Activated T-cell treated with anti-CD3 and anti-CD28 coated beads, Interleukin-2, amount 50 U/mL, for 4 hours (primary cell): Measurements from ENCODE around the gene RAP2A. TPM values are rescaled to one million over a fixed set of nuclear protein-coding genes. Genes with fewer than 3 reads are reported as not detected.

Experiments used
- ATAC-seq, 2 donors: fragments of 200-7000 bp; cut with Tn5 transposase; one replicate each; pipeline ENCODE4 v1.10.0; 2021
- DNase-seq: peaks from one replicate; pipeline ENCODE4 v3.0.0-alpha.2; 2020
- H3K27me3 Mint-ChIP-seq: one replicate; pipeline ENCODE4 v1.8.0; 2021; ENCODE audit warnings: low read depth, mixed read lengths
- H3K36me3 Mint-ChIP-seq: one replicate; pipeline ENCODE4 v1.8.0; 2022; ENCODE audit warnings: mixed read lengths; ENCODE audit not compliant: insufficient read depth
- H3K4me1 Mint-ChIP-seq: one replicate; pipeline ENCODE4 v1.8.0; 2021; ENCODE audit warnings: low read depth, mixed read lengths
- H3K4me3 Mint-ChIP-seq: one replicate; pipeline ENCODE4 v1.8.0; 2021; ENCODE audit warnings: mild to moderate bottlenecking, moderate library complexity, mixed read lengths
- H3K9me3 Mint-ChIP-seq: one replicate; pipeline ENCODE4 v1.8.0; 2021; ENCODE audit warnings: mixed read lengths
- total RNA-seq, 3 donors: library from RNA; stranded (reverse); gene quantifications; one replicate each; pipeline ENCODE4 v1.2.1, GENCODE V29; 2021

RAP2A gene
- total RNA-seq, 3 donors from 2014 or later: 11.1 to 16.0 (median 15.5) TPM

DNA sequence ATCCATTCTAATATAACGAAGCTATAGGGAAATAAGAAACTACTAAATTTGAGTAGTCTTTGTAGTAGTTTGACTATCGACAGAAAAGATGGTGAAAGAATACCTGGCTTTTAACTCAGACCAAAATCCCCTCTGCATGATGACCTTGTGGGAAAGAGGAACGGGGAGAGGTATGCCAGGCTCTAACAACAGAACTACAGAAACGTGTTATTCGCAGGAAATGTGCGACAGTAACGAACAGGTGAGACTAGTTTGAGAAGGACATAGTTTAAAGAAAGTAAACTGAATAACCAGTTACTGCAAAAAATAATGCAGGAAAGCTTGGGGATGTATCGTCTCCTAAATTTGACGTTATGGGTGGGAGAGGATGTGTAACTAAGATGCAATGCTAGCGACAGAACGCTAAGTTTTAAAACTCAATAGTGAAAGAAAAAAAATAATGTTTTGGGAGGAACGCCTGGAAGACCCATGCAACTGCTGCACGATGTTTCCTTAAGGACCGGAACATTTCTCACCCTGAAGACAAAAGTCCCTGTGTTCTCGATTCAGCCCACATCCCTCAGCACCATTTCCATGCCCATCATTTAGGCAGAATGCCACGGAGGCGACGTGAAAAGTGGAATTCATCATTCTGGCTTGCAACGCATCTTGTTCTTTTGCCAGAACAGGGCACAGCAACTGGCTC is 1.6 kb upstream of the RAP2A start:
- peaks cover 3% of the 10 kb centered on the region for H3K27me3 Mint-ChIP-seq
- ATAC-seq (no peak), DNase-seq (no peak)
- no peaks in the 10 kb centered on the region for H3K9me3 Mint-ChIP-seq
- H3K4me3 Mint-ChIP-seq: peak overlapping the region; percentile 90
- H3K36me3 Mint-ChIP-seq: no peaks in the 10 kb centered on the region
- H3K4me1 Mint-ChIP-seq: peaks cover 31% of the 10 kb centered on the region

GRCh38 chr13:97432917-97433726 is 847 bp upstream of the RAP2A start:
- peaks cover 31% of the 10 kb centered on the region for H3K4me1 Mint-ChIP-seq
- DNase-seq (peak; percentile 97), ATAC-seq (peak; percentile 81 to 82)
- peak overlapping the region; percentile 90 for H3K4me3 Mint-ChIP-seq
- no peaks in the 10 kb centered on the region for H3K9me3 Mint-ChIP-seq
- H3K27me3 Mint-ChIP-seq: peaks cover 3% of the 10 kb centered on the region
- no peaks in the 10 kb centered on the region for H3K36me3 Mint-ChIP-seq

DNA sequence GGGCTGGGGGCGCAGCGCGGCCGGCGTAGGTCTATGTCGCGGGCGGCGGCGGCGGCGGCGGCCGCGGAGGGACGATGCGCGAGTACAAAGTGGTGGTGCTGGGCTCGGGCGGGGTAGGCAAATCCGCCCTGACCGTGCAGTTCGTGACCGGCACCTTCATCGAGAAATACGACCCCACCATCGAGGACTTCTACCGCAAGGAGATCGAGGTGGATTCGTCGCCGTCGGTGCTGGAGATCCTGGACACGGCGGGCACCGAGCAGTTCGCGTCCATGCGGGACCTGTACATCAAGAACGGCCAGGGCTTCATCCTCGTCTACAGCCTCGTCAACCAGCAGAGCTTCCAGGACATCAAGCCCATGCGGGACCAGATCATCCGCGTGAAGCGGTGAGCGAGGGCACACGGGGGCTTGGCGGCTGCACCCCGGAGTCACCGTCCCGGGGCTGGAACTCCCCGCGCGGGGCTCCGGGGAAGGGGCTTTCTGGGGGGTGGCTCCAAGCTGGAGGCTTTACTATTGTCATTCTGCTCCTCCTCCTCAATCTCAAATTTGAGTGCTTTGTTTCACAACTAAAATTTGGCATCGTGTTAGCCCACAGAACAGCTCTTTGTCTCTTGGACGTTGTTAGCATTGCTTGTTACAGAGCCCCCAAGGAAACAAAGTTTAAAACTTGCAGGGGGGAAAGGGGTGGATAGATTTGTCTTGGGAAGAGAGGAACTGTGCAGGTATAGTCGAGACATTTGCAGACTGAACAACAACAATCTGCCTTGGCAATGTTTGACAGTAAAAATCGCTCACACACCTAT is 630 bp downstream of the RAP2A start:
- peak in 1 of 2 donors; percentile 3 for ATAC-seq

GRCh38 chr13:97435323-97435722 is 1.4 kb downstream of the RAP2A start:
- H3K36me3 Mint-ChIP-seq: no peaks in the 10 kb centered on the region
- H3K27me3 Mint-ChIP-seq: peaks cover 3% of the 10 kb centered on the region
- H3K4me1 Mint-ChIP-seq: peaks cover 31% of the 10 kb centered on the region
- H3K4me3 Mint-ChIP-seq: peak overlapping the region; percentile 84
- DNase-seq: no peak
- no peaks in the 10 kb centered on the region for H3K9me3 Mint-ChIP-seq
- no peak for ATAC-seq

More for the DNA sequence above, 630 bp downstream of the RAP2A start:
- no peaks in the 10 kb centered on the region for H3K9me3 Mint-ChIP-seq
- peaks cover 3% of the 10 kb centered on the region for H3K27me3 Mint-ChIP-seq
- DNase-seq: peak; percentile 18
- H3K4me3 Mint-ChIP-seq: peak overlapping the region; percentile 84
- no peaks in the 10 kb centered on the region for H3K36me3 Mint-ChIP-seq
- H3K4me1 Mint-ChIP-seq: peaks cover 31% of the 10 kb centered on the region

- peak overlapping the region; percentile 65 for H3K4me3 Mint-ChIP-seq
- no peaks in the 10 kb centered on the region for H3K36me3 Mint-ChIP-seq
- H3K4me1 Mint-ChIP-seq: peaks cover 31% of the 10 kb centered on the region
- no peaks in the 10 kb centered on the region for H3K9me3 Mint-ChIP-seq
- peaks cover 3% of the 10 kb centered on the region for H3K27me3 Mint-ChIP-seq
- ATAC-seq (no peak), DNase-seq (no peak)
These were observed 1.8 kb downstream of the RAP2A start for GRCh38 chr13:97435794-97436193.

GRCh38 chr13:97436845-97437244 is 2.9 kb downstream of the RAP2A start:
- Mint-ChIP-seq H3K4me3 (no peak overlapping the region), H3K27me3 (no peaks in the 10 kb centered on the region), H3K4me1 (peaks cover 31% of the 10 kb centered on the region), H3K9me3 (no peaks in the 10 kb centered on the region), H3K36me3 (no peaks in the 10 kb centered on the region)
- DNase-seq (no peak), ATAC-seq (no peak)

- no peak for DNase-seq
- Mint-ChIP-seq H3K27me3 (no peaks in the 10 kb centered on the region), H3K4me1 (peaks cover 25% of the 10 kb centered on the region), H3K9me3 (no peaks in the 10 kb centered on the region), H3K36me3 (peaks cover 2% of the 10 kb centered on the region), H3K4me3 (no peak overlapping the region)
- no peak for ATAC-seq
These were observed 3.8 kb downstream of the RAP2A start for GRCh38 chr13:97437729-97438128.

DNA sequence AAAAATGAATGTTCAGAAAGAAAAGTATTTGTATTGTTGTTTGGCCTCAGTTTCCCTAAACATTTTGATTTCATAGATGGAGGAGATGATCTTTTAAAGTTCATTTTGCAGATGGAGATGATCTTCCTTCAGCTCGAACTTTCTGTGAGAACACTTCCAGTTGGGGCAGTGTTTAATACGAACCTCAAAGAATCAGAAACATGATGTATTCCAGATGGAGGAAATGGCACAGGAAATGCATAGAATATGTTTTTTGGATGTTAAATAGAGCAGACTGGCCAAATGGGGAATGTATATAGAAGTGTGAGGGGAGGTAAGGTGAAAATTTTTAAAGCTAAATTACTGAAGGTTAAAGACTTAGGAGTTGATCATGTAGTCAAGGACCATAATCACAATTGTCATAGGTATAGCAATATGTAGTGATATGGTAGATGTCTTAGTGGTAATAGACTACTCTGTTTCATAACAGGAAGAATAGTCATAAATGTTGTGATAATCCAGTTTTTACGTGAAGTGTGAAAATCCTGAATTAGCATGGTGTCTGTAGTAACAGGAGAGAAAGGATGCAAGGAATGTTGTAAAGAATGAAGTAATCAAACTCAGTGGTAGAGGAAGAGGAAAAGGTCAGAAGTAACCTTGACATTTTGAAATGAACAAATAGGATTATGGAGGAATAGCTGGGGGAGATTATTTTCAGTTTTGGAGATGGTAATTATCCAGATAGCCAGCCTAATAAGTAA is 5.1 kb downstream of the RAP2A start:
- peaks cover 22% of the 10 kb centered on the region for H3K4me1 Mint-ChIP-seq
- DNase-seq: no peak
- no peaks in the 10 kb centered on the region for H3K27me3 Mint-ChIP-seq
- H3K9me3 Mint-ChIP-seq: no peaks in the 10 kb centered on the region
- no peak overlapping the region for H3K4me3 Mint-ChIP-seq
- H3K36me3 Mint-ChIP-seq: peaks cover 6% of the 10 kb centered on the region
- no peak for ATAC-seq

DNA sequence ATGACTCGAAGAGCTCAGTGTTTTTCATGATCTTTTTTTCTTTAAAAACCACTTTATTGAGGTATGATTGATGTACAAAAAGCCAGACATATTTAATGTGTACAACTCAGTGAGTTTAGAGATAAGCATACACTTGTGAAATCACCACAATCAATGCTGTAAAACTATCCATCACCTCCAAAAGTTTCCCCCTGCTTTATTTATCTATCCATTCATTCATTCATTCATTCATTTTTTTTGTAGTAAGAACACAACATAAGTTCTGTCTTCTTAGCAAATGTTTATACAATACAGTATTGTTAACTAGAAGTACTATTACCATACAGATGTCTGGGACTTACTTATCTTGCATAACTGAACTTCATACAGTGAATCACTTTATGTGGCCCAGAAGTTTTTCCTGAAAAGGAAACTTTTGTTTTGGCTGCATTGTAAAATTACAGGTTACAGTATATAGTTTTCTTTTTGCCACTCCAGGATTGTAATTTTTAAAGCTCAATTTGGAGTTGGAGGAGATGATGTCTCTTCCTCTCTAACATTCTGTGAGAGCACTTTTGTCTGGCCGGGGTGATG is 6.7 kb downstream of the RAP2A start:
- ATAC-seq: no peak
- H3K27me3 Mint-ChIP-seq: no peaks in the 10 kb centered on the region
- H3K36me3 Mint-ChIP-seq: peaks cover 6% of the 10 kb centered on the region
- no peak for DNase-seq
- no peak overlapping the region for H3K4me3 Mint-ChIP-seq
- H3K9me3 Mint-ChIP-seq: no peaks in the 10 kb centered on the region
- H3K4me1 Mint-ChIP-seq: peaks cover 14% of the 10 kb centered on the region

DNA sequence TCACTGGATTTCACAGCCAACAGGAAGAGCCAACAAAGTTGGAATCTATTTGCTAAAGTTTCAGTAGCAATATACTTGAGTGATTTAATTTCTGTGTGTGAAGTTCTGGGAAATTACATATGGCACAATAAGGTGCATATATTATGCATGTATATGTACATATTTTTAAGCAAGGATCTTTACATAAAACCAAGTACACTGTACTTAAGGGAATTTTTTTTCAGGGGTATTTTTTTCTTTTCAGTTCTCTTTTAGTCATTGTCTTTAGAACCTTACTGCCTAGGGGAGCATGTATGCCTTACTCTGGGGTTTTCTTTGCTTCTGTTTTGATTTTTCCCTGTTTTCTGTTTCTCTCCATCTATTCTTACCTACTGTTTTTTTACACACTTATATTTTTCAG is 7.4 kb downstream of the RAP2A start:
- no peak overlapping the region for H3K4me3 Mint-ChIP-seq
- H3K9me3 Mint-ChIP-seq: no peaks in the 10 kb centered on the region

DNA sequence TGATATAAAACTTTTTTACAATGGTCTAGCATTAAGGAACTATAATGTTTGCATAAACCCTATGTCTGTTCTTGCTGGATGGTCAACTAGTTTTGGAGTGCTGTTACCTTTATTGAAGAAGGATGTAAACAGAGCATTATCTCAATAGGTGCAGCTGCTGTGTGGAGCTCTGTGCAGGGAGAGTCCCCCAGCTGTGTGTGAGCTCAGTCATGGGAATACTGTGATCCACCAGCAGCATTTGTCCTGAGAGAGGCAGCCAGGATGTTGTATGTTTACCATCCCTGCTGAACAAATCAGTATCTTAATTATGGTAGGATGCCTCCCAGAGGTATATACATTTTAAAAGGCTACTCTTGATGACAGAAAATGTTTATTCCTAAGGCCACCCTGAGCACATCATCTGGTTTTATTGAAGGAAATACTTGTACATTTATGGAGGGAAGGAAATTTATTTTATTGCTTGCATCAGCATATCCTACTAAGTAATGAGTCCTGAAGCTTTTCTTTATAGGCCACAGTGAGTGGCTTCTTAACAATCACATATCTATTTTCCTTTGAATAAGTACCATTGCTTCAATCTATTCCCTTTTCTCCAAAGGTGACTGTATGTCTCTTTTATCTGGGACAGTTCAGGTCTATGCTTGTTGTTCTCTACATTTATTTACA is 11.7 kb downstream of the RAP2A start:
- Mint-ChIP-seq H3K9me3 (no peaks in the 10 kb centered on the region), H3K36me3 (peaks cover 18% of the 10 kb centered on the region), H3K4me3 (no peak overlapping the region), H3K4me1 (peaks cover 6% of the 10 kb centered on the region), H3K27me3 (no peaks in the 10 kb centered on the region)
- ATAC-seq (no peak), DNase-seq (no peak)

More for the DNA sequence above, 7.4 kb downstream of the RAP2A start:
- ATAC-seq (no peak), DNase-seq (no peak)
- Mint-ChIP-seq H3K4me1 (peaks cover 11% of the 10 kb centered on the region), H3K36me3 (peaks cover 10% of the 10 kb centered on the region), H3K27me3 (no peaks in the 10 kb centered on the region)

DNA sequence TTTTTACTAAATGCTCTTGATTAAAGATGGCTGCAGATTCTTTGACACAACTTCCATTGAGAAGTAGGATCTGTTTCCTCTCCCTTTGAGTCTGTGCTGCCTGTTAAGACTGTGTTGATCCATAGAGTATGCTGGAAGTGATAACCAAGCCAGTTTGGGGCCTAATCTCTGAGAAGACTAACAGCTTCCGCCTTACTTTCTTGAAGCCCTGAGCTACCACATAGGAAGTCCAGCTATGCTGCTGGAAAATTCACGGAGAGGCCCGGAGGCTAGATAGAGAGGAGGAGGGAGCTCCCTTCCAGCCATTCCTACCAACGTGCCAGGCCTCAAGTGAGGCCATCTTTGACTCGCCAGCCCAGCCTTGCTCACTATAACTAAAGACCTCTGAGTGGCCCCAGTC is 12.5 kb downstream of the RAP2A start:
- peaks cover 18% of the 10 kb centered on the region for H3K36me3 Mint-ChIP-seq

GRCh38 chr13:97448503-97449251 is 14.7 kb downstream of the RAP2A start:
- Mint-ChIP-seq H3K9me3 (peaks cover 7% of the 10 kb centered on the region), H3K4me1 (peaks cover 4% of the 10 kb centered on the region), H3K27me3 (no peaks in the 10 kb centered on the region), H3K36me3 (peaks cover 20% of the 10 kb centered on the region), H3K4me3 (no peak overlapping the region)
- no peak for ATAC-seq
- no peak for DNase-seq

More for the DNA sequence above, 12.5 kb downstream of the RAP2A start:
- Mint-ChIP-seq H3K27me3 (no peaks in the 10 kb centered on the region), H3K4me3 (no peak overlapping the region), H3K9me3 (no peaks in the 10 kb centered on the region), H3K4me1 (peaks cover 6% of the 10 kb centered on the region)
- DNase-seq (no peak), ATAC-seq (no peak)
